ENCODE measurements around the gene THG1L. TPM values are rescaled to one million over a fixed set of nuclear protein-coding genes. Genes with fewer than 3 reads are reported as not detected.
"Not testable (repeated sequence)": the region's sequence is repeated elsewhere in the genome, so short reads cannot be mapped to it uniquely, and the experiment has no call there.

Gene THG1L
- total and polyA plus RNA-seq, 2 experiments from 2014 or later = 12.2 to 13.8 TPM

DNA sequence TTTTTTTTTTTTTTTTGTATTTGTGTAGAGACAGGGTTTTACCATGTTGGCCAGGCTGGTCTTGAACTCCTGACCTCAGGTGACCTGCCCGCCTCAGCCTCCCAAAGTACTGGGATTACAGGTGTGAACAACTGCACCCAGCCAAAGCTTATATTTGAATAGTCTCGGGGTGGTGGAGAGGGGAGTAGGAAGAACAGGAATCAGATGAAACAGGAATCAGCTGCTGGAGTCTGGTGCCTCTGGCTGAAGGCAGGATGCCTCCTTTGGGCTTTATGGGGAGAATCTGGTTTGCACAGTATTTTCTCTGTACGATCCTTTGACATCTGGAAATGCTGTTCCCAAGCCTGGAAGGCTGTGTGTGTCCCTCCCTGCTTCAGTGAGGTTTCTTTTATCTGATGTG is 49.0 kb upstream of the THG1L start (continued):
- TF ChIP-seq, protein P1, sequence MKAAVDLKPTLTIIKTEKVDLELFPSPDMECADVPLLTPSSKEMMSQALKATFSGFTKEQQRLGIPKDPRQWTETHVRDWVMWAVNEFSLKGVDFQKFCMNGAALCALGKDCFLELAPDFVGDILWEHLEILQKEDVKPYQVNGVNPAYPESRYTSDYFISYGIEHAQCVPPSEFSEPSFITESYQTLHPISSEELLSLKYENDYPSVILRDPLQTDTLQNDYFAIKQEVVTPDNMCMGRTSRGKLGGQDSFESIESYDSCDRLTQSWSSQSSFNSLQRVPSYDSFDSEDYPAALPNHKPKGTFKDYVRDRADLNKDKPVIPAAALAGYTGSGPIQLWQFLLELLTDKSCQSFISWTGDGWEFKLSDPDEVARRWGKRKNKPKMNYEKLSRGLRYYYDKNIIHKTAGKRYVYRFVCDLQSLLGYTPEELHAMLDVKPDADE (IDR thresholded peaks at IDR 0.05) = no peak

DNA sequence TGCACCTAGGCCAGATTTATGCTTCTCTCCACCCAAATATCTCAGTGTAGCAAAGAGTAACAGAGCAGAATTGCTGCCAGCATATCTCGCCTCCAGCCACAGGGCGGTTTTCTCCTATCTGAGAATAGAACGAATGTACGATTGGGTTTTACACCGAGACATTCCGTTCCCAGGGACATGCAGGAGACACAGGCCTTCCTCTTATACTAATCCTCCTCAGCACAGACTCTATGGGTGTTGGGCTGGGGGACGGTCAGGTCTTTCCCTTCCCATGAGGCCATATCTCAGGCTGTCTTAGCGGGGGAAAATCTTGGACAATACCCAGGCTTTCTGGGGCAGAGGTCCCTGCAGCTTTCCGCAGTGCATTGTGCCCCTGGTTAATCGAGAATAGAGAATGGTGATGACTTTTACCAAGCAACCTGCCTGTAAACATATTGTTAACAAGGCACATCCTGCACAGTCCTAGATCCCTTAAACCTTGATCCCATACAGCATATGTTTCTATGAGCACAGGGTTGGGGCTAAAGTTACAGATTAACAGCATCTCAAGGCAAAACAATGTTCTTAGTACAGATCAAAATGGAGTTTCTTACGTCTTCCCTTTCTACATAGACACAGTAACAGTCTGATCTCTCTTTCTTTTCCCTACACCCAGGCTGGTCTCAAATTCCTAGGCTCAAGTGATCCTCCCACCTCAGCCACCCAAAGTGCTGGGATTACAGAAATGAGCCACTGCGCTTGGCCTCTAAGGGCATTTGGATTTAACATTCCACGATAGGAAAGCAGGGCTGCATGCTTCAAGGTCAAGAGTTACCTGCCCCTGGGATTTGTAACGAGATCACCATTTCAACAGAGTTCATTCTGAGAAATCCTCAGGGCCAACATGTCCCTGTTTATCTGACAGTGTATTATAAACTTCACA is 44.7 kb upstream of the THG1L start:
- H3F3A ChIP-seq (replicated peaks; ENCODE audit: low read depth); ATAC-seq; H3K4me3 Mint-ChIP-seq; H3K4me1 Mint-ChIP-seq; H3K36me3 ChIP-seq (ENCODE audit: insufficient read depth); H3K79me2 ChIP-seq (replicated peaks; ENCODE audit: insufficient read depth); H3K27me3 Mint-ChIP-seq (ENCODE audit: insufficient read depth, low read depth, poor library complexity); H3K4me3 ChIP-seq; H3K9me2 ChIP-seq (ENCODE audit: insufficient read depth); H3K27ac Mint-ChIP-seq; H3K4me2 ChIP-seq; H3K27ac ChIP-seq (ENCODE audit: low read depth); H4K20me1 ChIP-seq (replicated peaks; ENCODE audit: insufficient read depth); H3K27me3 ChIP-seq (ENCODE audit: insufficient read depth); H3K9me3 Mint-ChIP-seq; H3K4me1 ChIP-seq (ENCODE audit: insufficient read depth); H3K36me3 Mint-ChIP-seq (ENCODE audit: low read depth); DNase-seq (ENCODE audit: low spot score): not testable (repeated sequence)
- H2AFZ ChIP-seq = peak overlapping the region; percentile 38; the same call in 1 of the 2 replicates

DNA sequence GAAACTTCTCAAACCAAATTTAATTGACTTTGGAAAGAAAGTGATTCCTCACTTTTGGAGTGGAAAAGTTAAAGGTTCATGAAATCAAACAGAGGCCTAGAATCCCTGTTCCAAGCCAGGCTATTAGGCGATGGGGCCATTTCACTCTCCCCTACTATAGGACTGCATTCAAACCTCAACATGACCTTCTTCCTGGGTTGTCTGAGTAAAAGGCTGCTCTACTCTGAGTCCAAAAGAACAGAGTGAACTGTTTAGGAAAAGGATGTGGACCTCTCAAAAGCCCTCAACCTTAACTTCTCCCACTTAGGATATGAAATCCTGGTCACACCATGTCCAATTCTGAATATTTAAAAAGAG is 44.0 kb upstream of the THG1L start:
- Mint-ChIP-seq H3K36me3 (ENCODE audit: low read depth) (peaks cover 5% of the 10 kb centered on the region), H3K27me3 (ENCODE audit: insufficient read depth, low read depth, poor library complexity) (peaks cover 5% of the 10 kb centered on the region), H3K27ac (no peak overlapping the region), H3K9me3 (peaks cover 10% of the 10 kb centered on the region), H3K4me1 (no peaks in the 10 kb centered on the region; the same call in 2 of the 3 replicates), H3K4me3 (no peak overlapping the region)
- Histone ChIP-seq H3F3A (replicated peaks; ENCODE audit: low read depth) (no peaks in the 10 kb centered on the region), H3K4me1 (ENCODE audit: insufficient read depth) (no peaks in the 10 kb centered on the region), H2AFZ (no peak overlapping the region; the same call in 1 of the 2 replicates), H3K27ac (ENCODE audit: low read depth) (no peak overlapping the region), H3K36me3 (ENCODE audit: insufficient read depth) (0 out of 2 replicates have a peak, but pooled peaks cover 4% of the 10 kb centered on the region), H4K20me1 (replicated peaks; ENCODE audit: insufficient read depth) (no peaks in the 10 kb centered on the region), H3K4me3 (no peak overlapping the region), H3K79me2 (replicated peaks; ENCODE audit: insufficient read depth) (no peaks in the 10 kb centered on the region), H3K9me2 (ENCODE audit: insufficient read depth) (no peaks in the 10 kb centered on the region), H3K27me3 (ENCODE audit: insufficient read depth) (no peaks in the 10 kb centered on the region), H3K4me2 (no peak overlapping the region)
- DNase-seq (ENCODE audit: low spot score) (no peak), ATAC-seq (no peak)
- TF ChIP-seq, protein P2, sequence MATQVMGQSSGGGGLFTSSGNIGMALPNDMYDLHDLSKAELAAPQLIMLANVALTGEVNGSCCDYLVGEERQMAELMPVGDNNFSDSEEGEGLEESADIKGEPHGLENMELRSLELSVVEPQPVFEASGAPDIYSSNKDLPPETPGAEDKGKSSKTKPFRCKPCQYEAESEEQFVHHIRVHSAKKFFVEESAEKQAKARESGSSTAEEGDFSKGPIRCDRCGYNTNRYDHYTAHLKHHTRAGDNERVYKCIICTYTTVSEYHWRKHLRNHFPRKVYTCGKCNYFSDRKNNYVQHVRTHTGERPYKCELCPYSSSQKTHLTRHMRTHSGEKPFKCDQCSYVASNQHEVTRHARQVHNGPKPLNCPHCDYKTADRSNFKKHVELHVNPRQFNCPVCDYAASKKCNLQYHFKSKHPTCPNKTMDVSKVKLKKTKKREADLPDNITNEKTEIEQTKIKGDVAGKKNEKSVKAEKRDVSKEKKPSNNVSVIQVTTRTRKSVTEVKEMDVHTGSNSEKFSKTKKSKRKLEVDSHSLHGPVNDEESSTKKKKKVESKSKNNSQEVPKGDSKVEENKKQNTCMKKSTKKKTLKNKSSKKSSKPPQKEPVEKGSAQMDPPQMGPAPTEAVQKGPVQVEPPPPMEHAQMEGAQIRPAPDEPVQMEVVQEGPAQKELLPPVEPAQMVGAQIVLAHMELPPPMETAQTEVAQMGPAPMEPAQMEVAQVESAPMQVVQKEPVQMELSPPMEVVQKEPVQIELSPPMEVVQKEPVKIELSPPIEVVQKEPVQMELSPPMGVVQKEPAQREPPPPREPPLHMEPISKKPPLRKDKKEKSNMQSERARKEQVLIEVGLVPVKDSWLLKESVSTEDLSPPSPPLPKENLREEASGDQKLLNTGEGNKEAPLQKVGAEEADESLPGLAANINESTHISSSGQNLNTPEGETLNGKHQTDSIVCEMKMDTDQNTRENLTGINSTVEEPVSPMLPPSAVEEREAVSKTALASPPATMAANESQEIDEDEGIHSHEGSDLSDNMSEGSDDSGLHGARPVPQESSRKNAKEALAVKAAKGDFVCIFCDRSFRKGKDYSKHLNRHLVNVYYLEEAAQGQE (IDR thresholded peaks at IDR 0.05; ENCODE audit: unreplicated experiment) = no peak
- TF ChIP-seq EZH2 (IDR thresholded peaks at IDR 0.05; ENCODE audit: low read depth, unreplicated experiment) (no peak), STAT1 (IDR thresholded peaks at IDR 0.05; ENCODE audit: unreplicated experiment) (no peak), CREB1 (CRISPR knock-in tag; IDR thresholded peaks at IDR 0.05; ENCODE audit: low read depth) (no peak), JUNB (IDR thresholded peaks at IDR 0.05; ENCODE audit: unreplicated experiment) (no peak), ZNF114 (CRISPR knock-in tag; IDR thresholded peaks at IDR 0.05) (no peak), POLR2AphosphoS5 (IDR thresholded peaks at IDR 0.05; ENCODE audit: low read depth) (no peak), EZH2phosphoT487 (IDR thresholded peaks at IDR 0.05; ENCODE audit: unreplicated experiment) (no peak), NANOG (IDR thresholded peaks at IDR 0.05; ENCODE audit: borderline replicate concordance) (no peak)
- TF ChIP-seq, protein P1 (IDR thresholded peaks at IDR 0.05) = no peak
- TF ChIP-seq, protein P3, sequence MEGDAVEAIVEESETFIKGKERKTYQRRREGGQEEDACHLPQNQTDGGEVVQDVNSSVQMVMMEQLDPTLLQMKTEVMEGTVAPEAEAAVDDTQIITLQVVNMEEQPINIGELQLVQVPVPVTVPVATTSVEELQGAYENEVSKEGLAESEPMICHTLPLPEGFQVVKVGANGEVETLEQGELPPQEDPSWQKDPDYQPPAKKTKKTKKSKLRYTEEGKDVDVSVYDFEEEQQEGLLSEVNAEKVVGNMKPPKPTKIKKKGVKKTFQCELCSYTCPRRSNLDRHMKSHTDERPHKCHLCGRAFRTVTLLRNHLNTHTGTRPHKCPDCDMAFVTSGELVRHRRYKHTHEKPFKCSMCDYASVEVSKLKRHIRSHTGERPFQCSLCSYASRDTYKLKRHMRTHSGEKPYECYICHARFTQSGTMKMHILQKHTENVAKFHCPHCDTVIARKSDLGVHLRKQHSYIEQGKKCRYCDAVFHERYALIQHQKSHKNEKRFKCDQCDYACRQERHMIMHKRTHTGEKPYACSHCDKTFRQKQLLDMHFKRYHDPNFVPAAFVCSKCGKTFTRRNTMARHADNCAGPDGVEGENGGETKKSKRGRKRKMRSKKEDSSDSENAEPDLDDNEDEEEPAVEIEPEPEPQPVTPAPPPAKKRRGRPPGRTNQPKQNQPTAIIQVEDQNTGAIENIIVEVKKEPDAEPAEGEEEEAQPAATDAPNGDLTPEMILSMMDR (conservative IDR thresholded peaks at IDR 0.05; ENCODE audit: low read depth in 2 of 2) = no peak
